ENCODE data around the gene MYO1G. TPM values are rescaled to one million over a fixed set of nuclear protein-coding genes. Genes with fewer than 3 reads are reported as not detected.

MYO1G gene
- total RNA-seq, 1 donor from 2014 or later: not detected

DNA sequence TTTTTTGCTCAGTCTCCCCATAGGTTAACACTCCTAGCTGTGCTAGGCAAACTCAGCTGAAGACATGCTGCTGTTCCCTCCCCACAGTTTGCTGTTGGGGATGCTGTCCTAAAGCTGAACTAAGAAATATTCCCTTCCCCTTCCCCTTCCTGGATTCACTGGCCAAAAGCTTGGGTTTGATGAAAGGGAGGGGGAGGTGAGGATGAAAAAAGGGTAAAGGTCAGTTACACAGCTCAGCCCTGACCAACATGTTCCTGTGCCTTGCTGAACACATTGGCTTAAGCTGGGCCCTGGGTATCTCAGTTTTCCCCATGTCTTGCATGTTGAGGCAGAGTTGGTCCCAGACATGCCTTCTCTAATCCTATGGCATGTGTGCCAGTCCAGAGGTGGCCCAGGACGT is 36.5 kb upstream of the MYO1G start:
- TF ChIP-seq EZH2phosphoT487 (IDR thresholded peaks at IDR 0.05) (no peak), EZH2 (IDR thresholded peaks at IDR 0.05) (no peak)
- TF ChIP-seq, protein P1, sequence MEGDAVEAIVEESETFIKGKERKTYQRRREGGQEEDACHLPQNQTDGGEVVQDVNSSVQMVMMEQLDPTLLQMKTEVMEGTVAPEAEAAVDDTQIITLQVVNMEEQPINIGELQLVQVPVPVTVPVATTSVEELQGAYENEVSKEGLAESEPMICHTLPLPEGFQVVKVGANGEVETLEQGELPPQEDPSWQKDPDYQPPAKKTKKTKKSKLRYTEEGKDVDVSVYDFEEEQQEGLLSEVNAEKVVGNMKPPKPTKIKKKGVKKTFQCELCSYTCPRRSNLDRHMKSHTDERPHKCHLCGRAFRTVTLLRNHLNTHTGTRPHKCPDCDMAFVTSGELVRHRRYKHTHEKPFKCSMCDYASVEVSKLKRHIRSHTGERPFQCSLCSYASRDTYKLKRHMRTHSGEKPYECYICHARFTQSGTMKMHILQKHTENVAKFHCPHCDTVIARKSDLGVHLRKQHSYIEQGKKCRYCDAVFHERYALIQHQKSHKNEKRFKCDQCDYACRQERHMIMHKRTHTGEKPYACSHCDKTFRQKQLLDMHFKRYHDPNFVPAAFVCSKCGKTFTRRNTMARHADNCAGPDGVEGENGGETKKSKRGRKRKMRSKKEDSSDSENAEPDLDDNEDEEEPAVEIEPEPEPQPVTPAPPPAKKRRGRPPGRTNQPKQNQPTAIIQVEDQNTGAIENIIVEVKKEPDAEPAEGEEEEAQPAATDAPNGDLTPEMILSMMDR (IDR thresholded peaks at IDR 0.05): no peak
- no peak overlapping the region for H3K4me2 ChIP-seq
- Mint-ChIP-seq H3K27ac (no peak overlapping the region), H3K9me3 (peaks cover 6% of the 10 kb centered on the region), H3K36me3 (peaks cover 23% of the 10 kb centered on the region), H3K4me3 (no peak overlapping the region), H3K27me3 (ENCODE audit: insufficient read depth, low read depth) (no peaks in the 10 kb centered on the region), H3K4me1 (no peaks in the 10 kb centered on the region)
- H3K9ac ChIP-seq: no peak overlapping the region
- no peaks in the 10 kb centered on the region for H3F3A ChIP-seq (ENCODE audit: low read depth)
- H3K27me3 ChIP-seq: no peaks in the 10 kb centered on the region
- DNase-seq (ENCODE audit: low spot score): no peak
- no peak overlapping the region for H2AFZ ChIP-seq (replicated peaks)
- H3K9me3 ChIP-seq (ENCODE audit: low read depth): no peaks in the 10 kb centered on the region
- peaks cover 92% of the 10 kb centered on the region for H3K79me2 ChIP-seq (ENCODE audit: low read depth)
- no peak overlapping the region for H3K4me3 ChIP-seq
- peaks cover 9% of the 10 kb centered on the region for H4K20me1 ChIP-seq (ENCODE audit: low read depth)
- peaks cover 4% of the 10 kb centered on the region for H3K36me3 ChIP-seq
- no peaks in the 10 kb centered on the region for H3K4me1 ChIP-seq
- H3K27ac ChIP-seq: no peak overlapping the region

DNA sequence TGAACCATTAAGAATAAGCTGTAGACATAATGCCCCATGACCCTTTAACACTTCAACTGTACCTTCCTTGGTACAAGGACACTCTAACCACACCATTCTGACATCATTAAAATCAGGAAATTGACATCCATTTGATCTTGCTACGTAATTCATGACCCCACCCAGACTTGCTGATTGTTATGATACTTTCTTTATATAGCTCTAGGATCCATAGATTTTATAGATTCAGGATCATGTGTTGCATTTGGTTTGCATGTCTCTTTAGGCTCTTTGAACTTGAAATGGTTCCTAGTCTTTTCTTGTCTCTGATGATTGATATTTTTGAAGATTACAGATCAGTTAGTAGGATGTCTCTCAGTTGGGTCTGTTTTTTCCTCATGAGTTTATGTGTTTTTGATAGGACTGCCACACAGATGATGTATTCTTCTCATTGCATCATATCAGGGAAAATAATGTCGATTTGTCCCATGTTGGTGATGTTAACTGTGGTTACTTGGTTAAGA is 34.7 kb upstream of the MYO1G start:
- Mint-ChIP-seq H3K9me3 (peaks cover 6% of the 10 kb centered on the region), H3K36me3 (peaks cover 25% of the 10 kb centered on the region), H3K27me3 (ENCODE audit: insufficient read depth, low read depth) (no peaks in the 10 kb centered on the region), H3K27ac (no peak overlapping the region), H3K4me3 (no peak overlapping the region), H3K4me1 (no peaks in the 10 kb centered on the region)
- TF ChIP-seq, protein P1 (IDR thresholded peaks at IDR 0.05): no peak
- TF ChIP-seq EZH2 (IDR thresholded peaks at IDR 0.05) (no peak), EZH2phosphoT487 (IDR thresholded peaks at IDR 0.05) (no peak)
- no peak overlapping the region for H3K9ac ChIP-seq
- H3K4me1 ChIP-seq: no peaks in the 10 kb centered on the region
- no peak overlapping the region for H3K27ac ChIP-seq
- peaks cover 5% of the 10 kb centered on the region for H4K20me1 ChIP-seq (ENCODE audit: low read depth)
- peaks cover 4% of the 10 kb centered on the region for H3K36me3 ChIP-seq
- H3K27me3 ChIP-seq: no peaks in the 10 kb centered on the region
- no peaks in the 10 kb centered on the region for H3F3A ChIP-seq (ENCODE audit: low read depth)
- H3K4me2 ChIP-seq: no peak overlapping the region
- no peak for DNase-seq (ENCODE audit: low spot score)
- peaks cover 91% of the 10 kb centered on the region for H3K79me2 ChIP-seq (ENCODE audit: low read depth)
- H3K9me3 ChIP-seq (ENCODE audit: low read depth): no peaks in the 10 kb centered on the region
- H2AFZ ChIP-seq (replicated peaks): no peak overlapping the region
- H3K4me3 ChIP-seq: no peak overlapping the region

DNA sequence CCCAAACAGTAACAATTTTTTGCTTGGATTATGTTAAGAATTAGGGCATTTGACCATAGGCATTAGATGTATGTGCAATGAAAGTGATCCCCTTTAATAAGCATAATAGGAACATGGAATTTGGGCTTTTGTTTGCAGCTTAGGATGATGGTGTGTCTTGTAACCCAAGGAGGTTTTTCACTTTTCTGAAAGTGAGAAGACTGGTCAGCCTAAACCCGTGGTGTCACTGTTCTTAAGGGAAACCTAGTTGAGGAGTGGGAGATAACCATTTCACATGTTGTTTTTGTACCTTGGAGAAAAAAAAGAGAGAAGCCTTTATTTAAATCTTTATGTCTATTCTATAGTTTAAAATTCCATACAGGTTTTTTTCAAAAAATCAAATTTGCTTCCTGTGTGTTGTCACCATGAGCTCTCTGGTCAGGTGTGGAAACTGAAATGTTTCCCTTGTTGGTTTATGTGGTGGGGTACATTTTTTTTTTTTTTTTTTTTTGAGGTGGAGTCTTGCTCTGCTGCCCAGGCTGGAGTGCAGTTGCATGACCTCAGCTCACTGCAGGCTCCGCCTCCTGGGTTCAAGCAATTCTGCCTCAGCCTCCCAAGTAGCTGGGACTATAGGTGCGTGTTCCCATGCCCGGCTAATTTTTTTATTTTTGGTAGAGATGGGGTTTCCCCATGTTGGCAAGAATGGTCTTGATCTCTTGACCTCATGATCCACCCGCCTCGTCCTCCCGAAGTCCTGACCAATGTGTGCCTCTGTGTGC is 28.9 kb upstream of the MYO1G start:
- Histone ChIP-seq H4K20me1 (ENCODE audit: low read depth) (peaks cover 23% of the 10 kb centered on the region), H2AFZ (replicated peaks) (no peak overlapping the region), H3K79me2 (ENCODE audit: low read depth) (peaks cover 92% of the 10 kb centered on the region), H3K4me2 (no peak overlapping the region), H3K27ac (no peak overlapping the region), H3K4me1 (no peaks in the 10 kb centered on the region), H3K9me3 (ENCODE audit: low read depth) (no peaks in the 10 kb centered on the region), H3K27me3 (no peaks in the 10 kb centered on the region), H3K9ac (no peak overlapping the region), H3K4me3 (no peak overlapping the region), H3F3A (ENCODE audit: low read depth) (no peaks in the 10 kb centered on the region), H3K36me3 (no peaks in the 10 kb centered on the region)
- Mint-ChIP-seq H3K4me3 (no peak overlapping the region), H3K27me3 (ENCODE audit: insufficient read depth, low read depth) (peaks cover 2% of the 10 kb centered on the region), H3K36me3 (peaks cover 14% of the 10 kb centered on the region), H3K9me3 (no peaks in the 10 kb centered on the region), H3K27ac (no peak overlapping the region), H3K4me1 (peaks cover 7% of the 10 kb centered on the region)
- no peak for DNase-seq (ENCODE audit: low spot score)
- TF ChIP-seq, protein P1 (IDR thresholded peaks at IDR 0.05): no peak
- no peak for TF ChIP-seq EZH2 (IDR thresholded peaks at IDR 0.05)
- TF ChIP-seq EZH2phosphoT487 (IDR thresholded peaks at IDR 0.05): no peak

Measured in neural progenitor cell (in vitro differentiated cells).